Progenitor cell of endocrine pancreas (in vitro differentiated cells): ENCODE measurements around the gene AGT. TPM values are rescaled to one million over a fixed set of nuclear protein-coding genes. Genes with fewer than 3 reads are reported as not detected.
A peak's percentile ranks its signal among the peaks of the same experiment; 100 is the strongest.

Experiments used
- DNase-seq: peaks from one replicate; pipeline ENCODE4 v3.0.0; 2021; ENCODE audit warnings: low spot score; ENCODE audit not compliant: unreplicated experiment
- H3K27ac Mint-ChIP-seq: 2 replicates; pipeline ENCODE4 v1.8.0; 2021; ENCODE audit warnings: mild to moderate bottlenecking, moderate library complexity, mixed read lengths
- H3K27me3 Mint-ChIP-seq: 2 replicates; pipeline ENCODE4 v1.8.0; 2021; ENCODE audit warnings: mixed read lengths
- H3K36me3 Mint-ChIP-seq: 2 replicates; pipeline ENCODE4 v1.8.0; 2022; ENCODE audit warnings: mixed read lengths; ENCODE audit not compliant: insufficient read depth
- H3K4me1 Mint-ChIP-seq: 2 replicates; pipeline ENCODE4 v1.8.0; 2021; ENCODE audit warnings: low read depth, mixed read lengths
- H3K4me3 Mint-ChIP-seq: 2 replicates; pipeline ENCODE4 v1.8.0; 2021; ENCODE audit warnings: low read depth, mild to moderate bottlenecking, moderate library complexity, mixed read lengths
- H3K9me3 Mint-ChIP-seq: 2 replicates; pipeline ENCODE4 v1.8.0; 2021; ENCODE audit warnings: low read depth, mixed read lengths
- long read RNA-seq: library from polyadenylated mRNA; unstranded; transcript quantifications from one replicate; pipeline ENCODE4 v2.0.0, GENCODE V29; 2020
- total RNA-seq: library from RNA; stranded (reverse); gene quantifications from 2 replicates; pipeline ENCODE4 v1.2.1, GENCODE V29; 2021
- TF ChIP-seq, protein P1 (sequence below): fragments of 200-600 bp; sonication (generic); IDR thresholded peaks from one replicate; pipeline ENCODE4 v1.5.0; 2021; ENCODE audit warnings: antibody characterized with exemption, mild to moderate bottlenecking; ENCODE audit not compliant: unreplicated experiment

The AGT gene
- 12.5 and 13.5 TPM in 2 replicates for total RNA-seq
- long read RNA-seq, transcript AGT-201 (5 exons, 2,291 nt) = major isoform, 89 of 117 reads
- long read RNA-seq, partial matches to known transcripts = 2 of 117 reads
- long read RNA-seq, other reads (novel, unspliced or antisense) = 26 of 117 reads

DNA sequence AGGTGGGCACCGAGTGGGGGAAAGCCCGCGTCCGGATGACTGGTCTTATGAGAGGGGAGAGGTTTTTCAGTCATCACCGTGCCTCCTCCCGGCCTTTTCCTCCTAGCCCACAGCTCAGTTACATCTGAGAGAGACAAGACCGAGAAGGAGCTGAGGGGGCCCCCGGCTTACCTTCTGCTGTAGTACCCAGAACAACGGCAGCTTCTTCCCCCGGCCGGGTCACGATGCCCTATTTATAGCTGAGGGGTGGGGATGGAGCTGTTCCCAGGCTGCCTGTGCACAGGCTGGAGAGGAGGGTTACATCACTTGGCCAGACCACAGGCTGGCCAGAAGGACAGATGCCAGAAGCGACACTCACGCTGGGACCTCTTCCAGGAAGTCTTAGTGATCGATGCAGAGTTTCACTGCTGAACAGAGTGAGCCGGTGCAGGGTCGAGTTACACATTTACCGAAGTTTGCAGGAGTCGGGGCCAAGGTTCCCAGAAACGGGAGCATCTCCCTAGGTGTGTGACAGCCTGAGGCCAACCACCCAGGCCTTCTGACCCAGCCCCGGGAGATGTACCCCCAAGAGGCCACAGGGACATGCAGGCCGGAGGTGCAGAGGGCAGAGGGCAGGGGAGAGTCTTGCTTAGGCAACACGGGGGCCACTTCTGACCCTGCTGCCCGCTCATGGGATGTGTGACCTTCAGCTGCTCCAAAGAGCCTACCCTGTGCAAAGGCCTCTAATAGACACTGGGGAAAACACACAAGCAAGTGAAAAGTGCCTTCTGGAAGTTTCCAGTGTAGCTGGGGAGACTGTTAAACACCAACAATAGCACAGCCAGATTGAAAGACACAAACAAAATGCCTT, at the start of gene AGT:
AGT (minus strand) TSS at position 208 of the 850 bp plus-strand sequence. CDS start 3,299 bp downstream, outside the sequence.
- DNase-seq = no peak
- Mint-ChIP-seq H3K4me1 (peaks cover 18% of the 10 kb centered on the region), H3K27ac (peak within 1 kb of the TSS; percentile 65), H3K9me3 (peaks cover 5% of the 10 kb centered on the region), H3K36me3 (peaks cover 2% of the 10 kb centered on the region), H3K4me3 (peak within 1 kb of the TSS; percentile 8), H3K27me3 (no peaks in the 10 kb centered on the region)
- TF ChIP-seq, protein P1, sequence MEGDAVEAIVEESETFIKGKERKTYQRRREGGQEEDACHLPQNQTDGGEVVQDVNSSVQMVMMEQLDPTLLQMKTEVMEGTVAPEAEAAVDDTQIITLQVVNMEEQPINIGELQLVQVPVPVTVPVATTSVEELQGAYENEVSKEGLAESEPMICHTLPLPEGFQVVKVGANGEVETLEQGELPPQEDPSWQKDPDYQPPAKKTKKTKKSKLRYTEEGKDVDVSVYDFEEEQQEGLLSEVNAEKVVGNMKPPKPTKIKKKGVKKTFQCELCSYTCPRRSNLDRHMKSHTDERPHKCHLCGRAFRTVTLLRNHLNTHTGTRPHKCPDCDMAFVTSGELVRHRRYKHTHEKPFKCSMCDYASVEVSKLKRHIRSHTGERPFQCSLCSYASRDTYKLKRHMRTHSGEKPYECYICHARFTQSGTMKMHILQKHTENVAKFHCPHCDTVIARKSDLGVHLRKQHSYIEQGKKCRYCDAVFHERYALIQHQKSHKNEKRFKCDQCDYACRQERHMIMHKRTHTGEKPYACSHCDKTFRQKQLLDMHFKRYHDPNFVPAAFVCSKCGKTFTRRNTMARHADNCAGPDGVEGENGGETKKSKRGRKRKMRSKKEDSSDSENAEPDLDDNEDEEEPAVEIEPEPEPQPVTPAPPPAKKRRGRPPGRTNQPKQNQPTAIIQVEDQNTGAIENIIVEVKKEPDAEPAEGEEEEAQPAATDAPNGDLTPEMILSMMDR = no peak

DNA sequence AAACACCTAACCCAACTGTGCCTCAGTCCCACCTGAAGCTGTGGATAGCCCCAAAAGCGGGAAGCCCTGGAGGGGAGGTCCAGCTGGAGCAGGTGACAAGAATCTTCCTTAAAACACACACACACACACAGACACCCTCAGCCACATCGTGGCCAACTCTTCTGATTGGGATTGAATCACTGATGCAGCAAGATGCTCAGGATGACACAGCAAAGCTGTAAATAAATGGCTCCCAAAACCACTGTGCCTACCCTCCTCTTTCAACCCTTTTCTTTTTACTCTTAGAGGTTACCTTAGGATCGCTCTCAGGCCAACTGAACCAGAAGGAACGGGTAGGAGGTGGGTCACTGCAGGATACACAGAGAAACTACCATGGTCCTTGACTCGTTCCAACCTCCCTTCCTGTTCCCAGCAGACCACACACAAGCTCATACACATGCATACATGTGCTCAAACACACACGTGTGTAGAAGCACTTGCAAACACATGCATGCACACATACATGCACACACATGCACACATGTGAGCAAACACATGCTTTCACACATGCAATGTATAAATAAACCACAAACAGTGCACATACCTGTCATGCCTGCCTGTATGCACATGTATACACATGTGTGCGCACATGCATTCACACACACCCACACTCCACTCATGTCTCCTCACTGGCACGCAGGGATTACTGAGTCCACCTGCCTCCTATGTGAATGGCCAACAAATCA, 47.7 kb upstream of the AGT start:
- Mint-ChIP-seq H3K27me3 (no peaks in the 10 kb centered on the region), H3K9me3 (peaks cover 2% of the 10 kb centered on the region), H3K27ac (peak overlapping the region; percentile 14), H3K4me3 (no peak overlapping the region), H3K36me3 (peaks cover 2% of the 10 kb centered on the region), H3K4me1 (peaks cover 11% of the 10 kb centered on the region)
- TF ChIP-seq, protein P1 = no peak
- no peak for DNase-seq

DNA sequence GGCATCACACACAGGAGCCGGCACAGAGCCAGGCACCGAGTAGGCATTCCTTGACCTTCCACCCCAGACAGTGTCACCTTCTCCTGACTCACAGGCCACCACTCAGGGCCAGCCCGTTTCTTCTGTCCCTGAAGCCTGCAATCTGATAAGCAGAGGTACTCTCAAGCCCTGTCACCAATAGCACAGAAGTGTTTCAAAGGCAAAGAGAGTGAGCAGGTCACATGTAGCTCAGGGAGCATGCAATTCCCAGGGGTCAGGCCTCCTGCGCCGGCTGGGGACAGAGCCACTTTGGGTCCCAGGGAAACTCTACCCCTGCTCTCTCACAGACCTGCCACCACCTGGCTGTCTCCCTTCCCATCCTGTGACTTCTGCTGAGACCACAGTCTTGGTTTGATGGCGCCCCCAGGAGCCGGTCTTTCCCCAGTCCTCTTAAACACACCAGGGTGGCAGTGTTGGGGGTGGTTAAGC, 46.5 kb upstream of the AGT start:
- H3K9me3 Mint-ChIP-seq = no peaks in the 10 kb centered on the region
- H3K27ac Mint-ChIP-seq = peak overlapping the region; percentile 43
- H3K4me1 Mint-ChIP-seq = peaks cover 11% of the 10 kb centered on the region
- TF ChIP-seq, protein P1 = no peak
- peaks cover 2% of the 10 kb centered on the region for H3K36me3 Mint-ChIP-seq
- no peak overlapping the region for H3K4me3 Mint-ChIP-seq
- H3K27me3 Mint-ChIP-seq = no peaks in the 10 kb centered on the region
- no peak for DNase-seq

DNA sequence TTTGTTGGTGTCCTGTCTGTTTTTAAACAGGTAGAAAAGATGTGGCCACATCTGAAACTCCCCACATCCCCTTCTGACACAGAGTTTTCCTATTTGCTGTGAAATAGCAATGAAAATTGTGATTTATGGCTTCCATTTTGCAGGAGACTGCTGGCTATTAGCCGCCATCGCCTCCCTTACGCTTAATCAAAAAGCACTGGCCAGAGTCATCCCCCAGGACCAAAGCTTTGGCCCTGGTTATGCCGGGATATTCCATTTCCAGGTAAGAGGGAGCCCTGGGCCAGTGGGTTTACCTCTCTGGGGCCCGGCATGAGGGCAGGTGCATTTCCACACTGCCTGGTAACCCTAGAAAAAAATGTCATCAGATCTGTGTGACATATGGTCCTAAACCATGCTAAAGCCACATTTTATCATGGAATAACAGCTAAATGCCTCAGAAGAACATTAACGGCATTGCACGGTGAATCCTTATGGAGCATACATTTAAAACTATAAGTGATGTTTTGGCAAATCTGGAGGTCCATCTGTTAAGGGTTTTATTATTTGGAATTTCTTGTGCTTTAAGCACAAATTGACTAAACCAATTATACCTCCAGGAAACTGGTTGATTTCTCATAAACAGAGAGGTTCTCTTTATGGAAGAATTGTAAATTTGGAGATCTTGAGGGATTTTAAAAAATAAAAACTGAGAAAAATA, 45.6 kb upstream of the AGT start:
- Mint-ChIP-seq H3K27ac (no peak overlapping the region), H3K4me1 (peaks cover 11% of the 10 kb centered on the region), H3K9me3 (no peaks in the 10 kb centered on the region), H3K27me3 (no peaks in the 10 kb centered on the region), H3K4me3 (no peak overlapping the region), H3K36me3 (peaks cover 2% of the 10 kb centered on the region)
- no peak for DNase-seq
- TF ChIP-seq, protein P1 = no peak
